ENCODE results near the gene CD72.

DNA sequence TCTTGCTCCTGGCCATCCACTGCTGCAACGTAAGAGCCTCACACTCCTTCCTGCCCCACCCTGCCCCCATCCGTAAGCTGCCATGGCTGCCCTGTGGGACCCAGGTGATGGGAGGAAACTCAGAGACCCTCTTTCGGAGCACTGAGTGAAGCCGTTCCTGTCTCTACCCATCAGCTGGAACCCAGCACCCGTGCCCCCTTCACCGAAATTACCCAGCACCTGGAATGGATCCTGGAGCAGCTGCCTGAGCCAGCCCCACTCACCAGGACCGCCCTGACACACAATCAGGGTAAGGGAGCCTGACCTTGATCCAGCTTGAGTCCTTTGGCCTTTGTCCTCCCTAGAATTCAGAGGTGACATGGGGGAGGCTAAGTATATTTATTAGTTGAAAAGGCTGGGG lies 10.0 kb downstream of the CD72 start:
- TF ChIP-seq CTCF (conservative IDR thresholded peaks at IDR 0.05 in 1 of 2, IDR thresholded peaks at IDR 0.05 in 1 of 2; ENCODE audit: extremely low read depth in 1 of 2, insufficient read depth in 1 of 2, low read depth in 1 of 2, low read length in 2 of 2) (no peak), EZH2 (IDR thresholded peaks at IDR 0.05; ENCODE audit: borderline replicate concordance, low read length) (no peak)

Measured in mammary epithelial cell (primary cell).